ENCODE measurements around the gene KCNN1. TPM values are rescaled to one million over a fixed set of nuclear protein-coding genes. Genes with fewer than 3 reads are reported as not detected.

KCNN1 gene
- total and polyA plus RNA-seq, 2 of the 4 experiments (the other 2 are of a cell fraction): 0.09 TPM; not detected in 1

DNA sequence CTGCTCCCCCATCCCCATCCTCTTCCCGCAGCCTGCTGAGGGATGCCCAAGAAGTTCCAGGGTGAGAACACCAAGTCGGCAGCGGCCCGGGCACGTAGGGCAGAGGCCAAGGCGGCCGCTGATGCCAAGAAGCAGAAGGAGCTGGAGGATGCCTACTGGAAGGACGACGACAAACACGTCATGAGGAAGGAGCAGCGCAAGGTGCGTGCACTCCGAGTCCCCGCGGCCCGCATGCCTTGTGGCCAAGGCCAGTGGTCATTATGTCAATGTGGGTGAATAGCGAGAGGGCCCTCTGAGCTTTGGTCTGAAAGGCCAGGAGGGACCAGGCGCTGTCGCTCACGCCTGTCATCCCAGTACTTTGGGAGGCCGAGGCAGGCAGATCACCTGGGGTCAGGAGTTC is 30.5 kb upstream of the KCNN1 start:
- in situ Hi-C loops (cut with MboI; ENCODE audit: low sequenced_read_pairs): loop anchor here (5.0 to 25.0 kb wide), 2 partner anchors 56 to 126 kb away; no protein-coding TSS in a partner anchor

More for the DNA sequence above, 30.5 kb upstream of the KCNN1 start:
- H3K14ac ChIP-seq (replicated peaks; ENCODE audit: low read depth, low read length): no peak overlapping the region
- BruUV-seq (replicated peaks): no TSS peak
- H4K20me1 ChIP-seq (ENCODE audit: insufficient read depth, low read length): peaks cover 12% of the 10 kb centered on the region; the same call in 1 of the 2 replicates
- no peak overlapping the region for H3K4me3 ChIP-seq (ENCODE audit: insufficient read depth, low read depth, low read length)
- H3K9ac ChIP-seq (ENCODE audit: low read depth, low read length): no peak overlapping the region
- 93% methylated on average over 20 of the region's 21 CpGs; no CpG with 5 or more reads in 1 of the 2 experiments for WGBS, 2 experiments (ENCODE audit: extremely low coverage in 2 of 2, insufficient read length in 1 of 2)
- H3K79me1 ChIP-seq (ENCODE audit: low read depth in 1 of 2, low read length in 2 of 2): peaks cover 0 to 29% of the 10 kb centered on the region in 2 experiments; a peak in 3 of 4 replicates
- H2AFZ ChIP-seq (replicated peaks; ENCODE audit: low read length, poor library complexity): peak overlapping the region; percentile 32
- H4K91ac ChIP-seq (ENCODE audit: insufficient read depth, low read depth, low read length): no peak overlapping the region
- H3K23ac ChIP-seq (ENCODE audit: low read depth, low read length): no peak overlapping the region
- H3K4me1 ChIP-seq (ENCODE audit: control insufficient read depth, insufficient read depth, low read length): peaks cover 3% of the 10 kb centered on the region; the same call in 1 of the 2 replicates
- no peak overlapping the region for H2AK5ac ChIP-seq (ENCODE audit: low read depth, low read length)
- H4K5ac ChIP-seq (ENCODE audit: low read depth, low read length): no peak overlapping the region
- H3K9me1 ChIP-seq (ENCODE audit: insufficient read depth, low read length): peaks cover 3% of the 10 kb centered on the region
- dilution Hi-C loops (cut with HindIII; ENCODE audit: low sequenced_read_pairs, unreplicated experiment) (no loop called here), intact Hi-C loops (cut with micrococcal nuclease) (loop anchor here (5.0 kb wide), 1 partner anchor 121 kb away; no protein-coding TSS in a partner anchor)
- no peak overlapping the region for H2BK120ac ChIP-seq (ENCODE audit: low read depth, low read length)
- ATAC-seq (ENCODE audit: low read depth) (no peak), DNase-seq (no peak)
- ChIA-PET POLR2A (ENCODE audit: unreplicated experiment) (no interaction called here), CTCF (interaction anchor here (1.6 kb wide), 1 partner anchor 77 kb away, joined by 3 read pairs; the partner anchor contains the start of gene RPL18A)
- peaks cover 4% of the 10 kb centered on the region; the same call in 1 of the 2 replicates for H3K36me3 ChIP-seq (ENCODE audit: control insufficient read depth, insufficient read depth, low read length)
- no peak overlapping the region for H2BK20ac ChIP-seq (ENCODE audit: low read depth, low read length)
- no peak overlapping the region for H3K4ac ChIP-seq (ENCODE audit: low read depth, low read length)
- no peak overlapping the region for H3K4me2 ChIP-seq (ENCODE audit: low read depth, low read length)
- H3K56ac ChIP-seq (ENCODE audit: extremely low read depth, insufficient read depth, low read length): no peak overlapping the region
- no peak overlapping the region for H2BK5ac ChIP-seq (ENCODE audit: low read depth, low read length, poor library complexity, severe bottlenecking)
- H4K8ac ChIP-seq (ENCODE audit: low read depth in 2 of 2, low read length in 2 of 2): no peak overlapping the region
- peak overlapping the region; percentile 42 for H2AK9ac ChIP-seq (replicated peaks; ENCODE audit: low read depth, low read length, poor library complexity)
- H3K27me3 ChIP-seq (ENCODE audit: control insufficient read depth, insufficient read depth, low read length): 0 out of 2 replicates have a peak, but pooled peaks cover 2% of the 10 kb centered on the region
- H3K18ac ChIP-seq (ENCODE audit: low read depth, low read length): no peak overlapping the region
- no peak overlapping the region for H2BK15ac ChIP-seq (ENCODE audit: low read depth, low read length)
- no peaks in the 10 kb centered on the region for H3K9me3 ChIP-seq (ENCODE audit: control insufficient read depth, insufficient read depth, low read length)
- H3K27ac ChIP-seq (ENCODE audit: insufficient read depth, low read length): no peak overlapping the region
- no peak for TF ChIP-seq RCOR1 (IDR thresholded peaks at IDR 0.05; ENCODE audit: insufficient replicate concordance, low read length)
- no peak for TF ChIP-seq POLR2A (IDR thresholded peaks at IDR 0.05; ENCODE audit: low read depth, low read length)
- TF ChIP-seq, protein P1, sequence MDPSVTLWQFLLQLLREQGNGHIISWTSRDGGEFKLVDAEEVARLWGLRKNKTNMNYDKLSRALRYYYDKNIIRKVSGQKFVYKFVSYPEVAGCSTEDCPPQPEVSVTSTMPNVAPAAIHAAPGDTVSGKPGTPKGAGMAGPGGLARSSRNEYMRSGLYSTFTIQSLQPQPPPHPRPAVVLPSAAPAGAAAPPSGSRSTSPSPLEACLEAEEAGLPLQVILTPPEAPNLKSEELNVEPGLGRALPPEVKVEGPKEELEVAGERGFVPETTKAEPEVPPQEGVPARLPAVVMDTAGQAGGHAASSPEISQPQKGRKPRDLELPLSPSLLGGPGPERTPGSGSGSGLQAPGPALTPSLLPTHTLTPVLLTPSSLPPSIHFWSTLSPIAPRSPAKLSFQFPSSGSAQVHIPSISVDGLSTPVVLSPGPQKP (IDR thresholded peaks at IDR 0.05; ENCODE audit: borderline replicate concordance, low read depth, low read length): no peak
- no peak for TF ChIP-seq NFE2L2 (IDR thresholded peaks at IDR 0.05; ENCODE audit: low read depth, low read length)
- no peak for TF ChIP-seq CEBPB (IDR thresholded peaks at IDR 0.05; ENCODE audit: low read depth, low read length)
- no peak for TF ChIP-seq MAZ (IDR thresholded peaks at IDR 0.05; ENCODE audit: borderline replicate concordance, low read depth, low read length)
- TF ChIP-seq, protein P2, sequence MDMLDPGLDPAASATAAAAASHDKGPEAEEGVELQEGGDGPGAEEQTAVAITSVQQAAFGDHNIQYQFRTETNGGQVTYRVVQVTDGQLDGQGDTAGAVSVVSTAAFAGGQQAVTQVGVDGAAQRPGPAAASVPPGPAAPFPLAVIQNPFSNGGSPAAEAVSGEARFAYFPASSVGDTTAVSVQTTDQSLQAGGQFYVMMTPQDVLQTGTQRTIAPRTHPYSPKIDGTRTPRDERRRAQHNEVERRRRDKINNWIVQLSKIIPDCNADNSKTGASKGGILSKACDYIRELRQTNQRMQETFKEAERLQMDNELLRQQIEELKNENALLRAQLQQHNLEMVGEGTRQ (IDR thresholded peaks at IDR 0.05; ENCODE audit: low read depth, low read length): no peak
- no peak for TF ChIP-seq RAD21 (IDR thresholded peaks at IDR 0.05; ENCODE audit: low read length)
- TF ChIP-seq RFX5 (IDR thresholded peaks at IDR 0.05; ENCODE audit: low read depth, low read length): no peak
- no peak for TF ChIP-seq SMC3 (IDR thresholded peaks at IDR 0.05; ENCODE audit: low read depth, low read length)
- no peak for TF ChIP-seq MAFK (IDR thresholded peaks at IDR 0.05; ENCODE audit: low read depth, low read length)
- no peak for TF ChIP-seq CHD1 (IDR thresholded peaks at IDR 0.05; ENCODE audit: low read depth, low read length)
- no peak for TF ChIP-seq BHLHE40 (IDR thresholded peaks at IDR 0.05; ENCODE audit: low read depth, low read length)
- TF ChIP-seq FOS (IDR thresholded peaks at IDR 0.05; ENCODE audit: low read depth, low read length): no peak
- TF ChIP-seq, protein P3, sequence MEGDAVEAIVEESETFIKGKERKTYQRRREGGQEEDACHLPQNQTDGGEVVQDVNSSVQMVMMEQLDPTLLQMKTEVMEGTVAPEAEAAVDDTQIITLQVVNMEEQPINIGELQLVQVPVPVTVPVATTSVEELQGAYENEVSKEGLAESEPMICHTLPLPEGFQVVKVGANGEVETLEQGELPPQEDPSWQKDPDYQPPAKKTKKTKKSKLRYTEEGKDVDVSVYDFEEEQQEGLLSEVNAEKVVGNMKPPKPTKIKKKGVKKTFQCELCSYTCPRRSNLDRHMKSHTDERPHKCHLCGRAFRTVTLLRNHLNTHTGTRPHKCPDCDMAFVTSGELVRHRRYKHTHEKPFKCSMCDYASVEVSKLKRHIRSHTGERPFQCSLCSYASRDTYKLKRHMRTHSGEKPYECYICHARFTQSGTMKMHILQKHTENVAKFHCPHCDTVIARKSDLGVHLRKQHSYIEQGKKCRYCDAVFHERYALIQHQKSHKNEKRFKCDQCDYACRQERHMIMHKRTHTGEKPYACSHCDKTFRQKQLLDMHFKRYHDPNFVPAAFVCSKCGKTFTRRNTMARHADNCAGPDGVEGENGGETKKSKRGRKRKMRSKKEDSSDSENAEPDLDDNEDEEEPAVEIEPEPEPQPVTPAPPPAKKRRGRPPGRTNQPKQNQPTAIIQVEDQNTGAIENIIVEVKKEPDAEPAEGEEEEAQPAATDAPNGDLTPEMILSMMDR (conservative IDR thresholded peaks at IDR 0.05; ENCODE audit: low read depth, low read length): no peak
- no peak for TF ChIP-seq MXI1 (IDR thresholded peaks at IDR 0.05; ENCODE audit: borderline replicate concordance, low read depth, low read length)

All from IMR-90 (cell line).